ENCODE results near the gene ORC3.

Gene ORC3

DNA sequence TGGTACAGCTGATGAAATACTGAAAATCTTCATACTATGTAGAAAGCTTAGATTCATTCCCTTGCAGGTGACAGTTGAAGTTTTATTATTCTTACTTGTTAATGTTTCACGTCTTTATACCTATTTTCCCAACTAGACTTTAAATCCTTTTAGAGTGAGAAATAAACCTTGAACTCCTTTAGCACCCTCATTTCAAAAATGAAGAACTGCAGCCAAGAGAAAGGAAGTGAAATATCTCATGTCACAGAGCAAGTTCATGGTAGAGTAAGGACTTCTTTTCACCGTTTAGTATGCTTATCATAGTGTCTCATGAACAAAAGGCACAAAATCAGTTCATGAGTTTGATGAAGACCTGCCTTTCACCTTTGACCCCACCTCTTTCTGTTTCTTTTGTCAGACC, 38.5 kb downstream of the ORC3 start:
- Histone ChIP-seq H3K9ac (ENCODE audit: low read depth, low read length) (no peak overlapping the region), H3K9me3 (ENCODE audit: control insufficient read depth, insufficient read depth, low read length) (no peaks in the 10 kb centered on the region), H3K36me3 (ENCODE audit: insufficient read depth, low read length) (0 out of 2 replicates have a peak, but pooled peaks cover under 1% of the 10 kb centered on the region), H3K4me1 (ENCODE audit: insufficient read depth, low read length) (no peaks in the 10 kb centered on the region)

DNA sequence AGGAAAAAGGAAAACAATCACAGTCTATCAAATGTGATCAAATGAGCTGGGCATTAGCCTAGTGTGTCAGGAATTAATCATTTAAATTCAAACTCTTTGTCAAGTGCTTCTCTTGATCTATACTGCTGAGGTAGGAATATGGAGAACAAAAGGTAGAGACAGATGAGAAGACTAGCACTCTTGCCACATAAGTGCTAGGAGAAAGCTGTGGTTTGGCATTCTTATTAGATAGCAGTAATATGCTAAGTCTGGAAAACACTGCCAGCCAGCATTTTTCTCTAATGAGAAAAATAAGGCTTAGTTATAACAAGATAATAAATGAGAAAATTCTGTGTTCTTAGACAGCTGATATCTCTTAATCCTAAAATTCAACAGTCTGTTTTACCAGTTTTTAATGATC, 38.9 kb downstream of the ORC3 start:
- Histone ChIP-seq H3K9ac (ENCODE audit: low read depth, low read length) (no peak overlapping the region), H3K36me3 (ENCODE audit: insufficient read depth, low read length) (no peaks in the 10 kb centered on the region), H3K9me3 (ENCODE audit: control insufficient read depth, insufficient read depth, low read length) (no peaks in the 10 kb centered on the region), H3K4me1 (ENCODE audit: insufficient read depth, low read length) (no peaks in the 10 kb centered on the region)

GRCh38 chr6:87630746-87631145, 40.8 kb downstream of the ORC3 start:
- H3K4me1 ChIP-seq (ENCODE audit: insufficient read depth, low read length), result no peaks in the 10 kb centered on the region
- no peaks in the 10 kb centered on the region; the same call in 1 of the 2 replicates for H3K36me3 ChIP-seq (ENCODE audit: insufficient read depth, low read length)
- H3K9ac ChIP-seq (ENCODE audit: low read depth, low read length), result no peak overlapping the region
- H3K9me3 ChIP-seq (ENCODE audit: control insufficient read depth, insufficient read depth, low read length), result no peaks in the 10 kb centered on the region

GRCh38 chr6:87633851-87634250, 43.9 kb downstream of the ORC3 start:
- Histone ChIP-seq H3K36me3 (ENCODE audit: insufficient read depth, low read length) (peaks cover 5% of the 10 kb centered on the region), H3K4me1 (ENCODE audit: insufficient read depth, low read length) (no peaks in the 10 kb centered on the region)

GRCh38 chr6:87636315-87636714, 46.4 kb downstream of the ORC3 start:
- Histone ChIP-seq H3K9ac (ENCODE audit: low read depth, low read length) (no peak overlapping the region), H3K4me1 (ENCODE audit: insufficient read depth, low read length) (no peaks in the 10 kb centered on the region; the same call in 1 of the 2 replicates), H3K36me3 (ENCODE audit: insufficient read depth, low read length) (peaks cover 10% of the 10 kb centered on the region), H3K9me3 (ENCODE audit: control insufficient read depth, insufficient read depth, low read length) (no peaks in the 10 kb centered on the region)

More at GRCh38 chr6:87633851-87634250, 43.9 kb downstream of the ORC3 start:
- Histone ChIP-seq H3K9me3 (ENCODE audit: control insufficient read depth, insufficient read depth, low read length) (no peaks in the 10 kb centered on the region), H3K9ac (ENCODE audit: low read depth, low read length) (no peak overlapping the region)

DNA sequence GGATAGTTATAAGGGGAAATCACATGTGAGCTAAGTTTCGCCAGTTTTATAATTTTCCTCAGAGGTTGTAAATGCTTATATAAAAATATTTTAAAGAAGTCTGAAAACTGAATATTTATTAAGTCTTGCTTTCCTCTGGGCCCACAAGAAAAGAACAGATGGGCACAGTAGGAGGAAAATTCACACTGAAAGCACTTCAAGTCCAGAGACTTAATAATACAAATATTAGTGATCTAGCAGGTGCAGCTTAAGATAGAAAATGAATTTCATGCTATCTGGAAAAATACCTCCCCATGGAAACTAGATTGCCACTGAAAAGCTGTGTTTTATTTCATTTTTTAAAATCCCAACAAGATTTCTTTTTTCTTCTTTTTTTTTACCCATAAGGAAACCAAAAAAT, 47.2 kb downstream of the ORC3 start:
- H3K9ac ChIP-seq (ENCODE audit: low read depth, low read length), result no peak overlapping the region
- H3K36me3 ChIP-seq (ENCODE audit: insufficient read depth, low read length), result peaks cover 10% of the 10 kb centered on the region
- no peaks in the 10 kb centered on the region; the same call in 1 of the 2 replicates for H3K4me1 ChIP-seq (ENCODE audit: insufficient read depth, low read length)
- H3K9me3 ChIP-seq (ENCODE audit: control insufficient read depth, insufficient read depth, low read length), result no peaks in the 10 kb centered on the region

DNA sequence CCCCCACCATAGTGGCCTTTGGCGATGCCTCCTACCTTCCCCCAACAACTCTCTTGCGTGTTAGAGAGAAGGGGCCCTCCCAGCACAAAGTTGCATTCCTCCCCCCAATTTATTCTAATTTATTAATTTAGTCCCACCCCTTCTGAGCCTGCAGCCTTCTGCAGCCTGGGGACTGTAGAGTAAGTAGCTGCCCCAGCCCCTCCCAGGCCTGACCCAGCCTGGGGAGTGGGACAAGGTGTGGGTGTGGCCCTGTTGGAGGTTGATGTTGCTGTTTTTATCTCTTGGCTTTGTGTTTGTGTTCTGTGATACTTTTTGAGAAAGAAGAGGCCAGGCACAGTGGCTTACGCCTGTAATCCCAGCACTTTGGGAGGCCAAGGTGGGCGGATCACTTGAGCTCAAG, 49.4 kb downstream of the ORC3 start:
- Histone ChIP-seq H3K9me3 (ENCODE audit: control insufficient read depth, insufficient read depth, low read length) (no peaks in the 10 kb centered on the region), H3K4me1 (ENCODE audit: insufficient read depth, low read length) (no peaks in the 10 kb centered on the region; the same call in 1 of the 2 replicates), H3K36me3 (ENCODE audit: insufficient read depth, low read length) (peaks cover 10% of the 10 kb centered on the region), H3K9ac (ENCODE audit: low read depth, low read length) (no peak overlapping the region)

DNA sequence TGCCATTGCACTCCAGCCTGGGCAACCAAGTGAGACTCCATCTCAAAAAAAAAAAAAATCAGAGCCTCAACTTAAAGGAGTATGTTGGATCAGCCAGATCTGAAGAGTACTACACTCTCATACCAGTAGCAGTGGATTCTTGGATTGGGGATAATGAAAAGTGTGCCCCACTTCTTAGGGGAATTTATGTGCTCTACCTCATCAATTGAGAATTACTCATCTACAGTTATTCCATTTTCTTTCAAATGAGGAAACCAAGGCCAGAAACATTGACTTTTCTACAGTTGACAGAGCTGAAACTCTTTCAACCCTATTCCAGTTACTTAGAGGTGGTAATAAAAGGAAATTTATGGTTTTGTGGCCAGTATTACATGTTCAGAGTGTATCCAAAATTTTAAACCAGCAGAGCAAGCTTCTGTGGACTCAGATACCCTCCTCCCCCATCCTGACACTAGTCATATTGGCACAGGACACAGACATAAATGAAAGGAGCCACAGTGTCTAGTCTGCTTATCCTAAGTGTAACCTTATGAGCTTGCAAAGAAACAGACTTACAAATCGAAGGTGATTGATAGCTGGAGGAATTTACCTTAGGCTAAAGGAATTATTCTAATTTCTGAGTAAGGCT, 51.2 kb downstream of the ORC3 start:
- Histone ChIP-seq H3K9ac (ENCODE audit: low read depth, low read length) (no peak overlapping the region), H3K36me3 (ENCODE audit: insufficient read depth, low read length) (peaks cover 10% of the 10 kb centered on the region), H3K9me3 (ENCODE audit: control insufficient read depth, insufficient read depth, low read length) (no peaks in the 10 kb centered on the region), H3K4me1 (ENCODE audit: insufficient read depth, low read length) (no peaks in the 10 kb centered on the region; the same call in 1 of the 2 replicates)

- Histone ChIP-seq H3K36me3 (ENCODE audit: insufficient read depth, low read length) (peaks cover 3% of the 10 kb centered on the region; the same call in 1 of the 2 replicates), H3K4me1 (ENCODE audit: insufficient read depth, low read length) (no peaks in the 10 kb centered on the region), H3K9ac (ENCODE audit: low read depth, low read length) (no peak overlapping the region), H3K9me3 (ENCODE audit: control insufficient read depth, insufficient read depth, low read length) (no peaks in the 10 kb centered on the region)
These were observed 55.1 kb downstream of the ORC3 start for GRCh38 chr6:87645080-87645479.

- Histone ChIP-seq H3K36me3 (ENCODE audit: insufficient read depth, low read length) (peaks cover 5% of the 10 kb centered on the region; the same call in 1 of the 2 replicates), H3K4me1 (ENCODE audit: insufficient read depth, low read length) (peaks cover 18% of the 10 kb centered on the region), H3K9ac (ENCODE audit: low read depth, low read length) (no peak overlapping the region), H3K9me3 (ENCODE audit: control insufficient read depth, insufficient read depth, low read length) (no peaks in the 10 kb centered on the region)
These were observed 63.4 kb downstream of the ORC3 start for GRCh38 chr6:87653074-87653962.

GRCh38 chr6:87654122-87654521, 64.2 kb downstream of the ORC3 start:
- no peak overlapping the region for H3K9ac ChIP-seq (ENCODE audit: low read depth, low read length)
- H3K36me3 ChIP-seq (ENCODE audit: insufficient read depth, low read length), result peaks cover 5% of the 10 kb centered on the region; the same call in 1 of the 2 replicates
- H3K4me1 ChIP-seq (ENCODE audit: insufficient read depth, low read length), result peaks cover 18% of the 10 kb centered on the region
- no peaks in the 10 kb centered on the region for H3K9me3 ChIP-seq (ENCODE audit: control insufficient read depth, insufficient read depth, low read length)

- peaks cover 8% of the 10 kb centered on the region; the same call in 1 of the 2 replicates for H3K36me3 ChIP-seq (ENCODE audit: insufficient read depth, low read length)
- no peak overlapping the region for H3K9ac ChIP-seq (ENCODE audit: low read depth, low read length)
- H3K9me3 ChIP-seq (ENCODE audit: control insufficient read depth, insufficient read depth, low read length), result no peaks in the 10 kb centered on the region
- H3K4me1 ChIP-seq (ENCODE audit: insufficient read depth, low read length), result peaks cover 18% of the 10 kb centered on the region
These were observed 65.0 kb downstream of the ORC3 start for GRCh38 chr6:87654875-87655454.

- peaks cover 14% of the 10 kb centered on the region; the same call in 1 of the 2 replicates for H3K36me3 ChIP-seq (ENCODE audit: insufficient read depth, low read length)
- no peak overlapping the region for H3K9ac ChIP-seq (ENCODE audit: low read depth, low read length)
These were observed 65.9 kb downstream of the ORC3 start for GRCh38 chr6:87655824-87656223.

GRCh38 chr6:87656857-87657256, 66.9 kb downstream of the ORC3 start:
- H3K4me1 ChIP-seq (ENCODE audit: insufficient read depth, low read length), result peaks cover 18% of the 10 kb centered on the region
- H3K36me3 ChIP-seq (ENCODE audit: insufficient read depth, low read length), result peaks cover 18% of the 10 kb centered on the region

More at GRCh38 chr6:87655824-87656223, 65.9 kb downstream of the ORC3 start:
- Histone ChIP-seq H3K9me3 (ENCODE audit: control insufficient read depth, insufficient read depth, low read length) (no peaks in the 10 kb centered on the region), H3K4me1 (ENCODE audit: insufficient read depth, low read length) (peaks cover 18% of the 10 kb centered on the region)

More at GRCh38 chr6:87656857-87657256, 66.9 kb downstream of the ORC3 start:
- no peak overlapping the region for H3K9ac ChIP-seq (ENCODE audit: low read depth, low read length)
- H3K9me3 ChIP-seq (ENCODE audit: control insufficient read depth, insufficient read depth, low read length), result no peaks in the 10 kb centered on the region
